SK-N-MC (cell line): ENCODE data around the gene PIK3R1.

Source experiments
- EZH2 ChIP-seq: fragments of 200-600 bp; sonication (generic); IDR thresholded peaks from one replicate; pipeline ENCODE4 v1.6.1; 2017; ENCODE audit warnings: antibody characterized with exemption
- FOXP2 ChIP-seq: optimal IDR thresholded peaks from 2 replicates; pipeline ENCODE3; 2011; ENCODE audit warnings: mild to moderate bottlenecking, moderate library complexity; ENCODE audit not compliant: insufficient read depth; ENCODE audit errors: extremely low read length, control extremely low read depth
- POLR2AphosphoS5 ChIP-seq: IDR thresholded peaks from 2 replicates; pipeline ENCODE4 v1.6.1; 2012; ENCODE audit warnings: mild to moderate bottlenecking, low read depth, low read length, borderline replicate concordance

DNA sequence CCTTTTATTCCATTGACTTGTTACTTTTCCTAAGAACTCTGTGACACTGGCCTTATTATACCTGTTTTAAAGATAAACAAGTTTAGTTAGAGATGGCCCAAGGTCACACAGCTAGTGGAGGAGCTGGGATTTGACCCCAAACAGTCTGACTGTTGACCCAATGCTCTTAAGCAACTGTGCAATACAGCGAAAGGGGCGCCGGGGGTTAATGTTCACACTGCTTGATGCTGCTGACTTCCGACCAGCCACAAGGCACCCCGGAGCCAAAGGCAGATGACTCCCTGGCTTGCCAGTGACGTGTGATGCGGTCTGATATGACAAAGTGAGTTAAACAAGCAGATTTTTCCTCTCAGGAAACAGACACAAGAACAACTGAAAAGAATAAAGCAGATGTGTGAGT is 23.9 kb downstream of the PIK3R1 start:
- no peak for TF ChIP-seq EZH2
- no peak for TF ChIP-seq POLR2AphosphoS5
- no peak for TF ChIP-seq FOXP2
